WTC11 (cell line): Measurements from ENCODE around the gene MEFV. TPM values are rescaled to one million over a fixed set of nuclear protein-coding genes. Genes with fewer than 3 reads are reported as not detected.

Experiments
- ATAC-seq: fragments of 200-7000 bp; cut with Tn5 transposase; 2 replicates; pipeline ENCODE4 v1.10.0; 2021; ENCODE audit warnings: mild to moderate bottlenecking, moderate library complexity
- CTCF ChIA-PET: fragments of 300-600 bp; sonication (Branson Sonifier 250); formaldehyde crosslinking; loops from one replicate; lab custom pipeline; 2021; ENCODE audit warnings: antibody characterized with exemption; lab: Charles Lee
- POLR2A ChIA-PET: fragments of 350-600 bp; sonication (Branson Sonifier 250); formaldehyde crosslinking; loops from one replicate; lab custom pipeline; 2021; ENCODE audit warnings: antibody characterized with exemption; lab: Charles Lee
- DNase-seq: peaks from one replicate; pipeline ENCODE4 v3.0.0; 2021; ENCODE audit warnings: low spot score
- H3K27ac Mint-ChIP-seq: 2 replicates; pipeline ENCODE4 v1.8.0; 2021; ENCODE audit warnings: mixed read lengths
- H3K27me3 Mint-ChIP-seq: 2 replicates; pipeline ENCODE4 v1.8.0; 2021; ENCODE audit warnings: low read depth, mild to moderate bottlenecking, moderate library complexity, mixed read lengths
- H3K36me3 Mint-ChIP-seq: 2 replicates; pipeline ENCODE4 v1.8.0; 2021; ENCODE audit warnings: mixed read lengths
- H3K4me1 Mint-ChIP-seq: 2 replicates; pipeline ENCODE4 v1.8.0; 2022; ENCODE audit warnings: mixed read lengths
- H3K4me3 Mint-ChIP-seq: 2 replicates; pipeline ENCODE4 v1.8.0; 2021; ENCODE audit warnings: mild to moderate bottlenecking, moderate library complexity, mixed read lengths
- H3K9me3 Mint-ChIP-seq: 2 replicates; pipeline ENCODE4 v1.8.0; 2021; ENCODE audit warnings: mixed read lengths
- CREB1 ChIP-seq: sonication (generic); formaldehyde crosslinking; IDR thresholded peaks from 2 replicates; pipeline ENCODE4 v1.8.0; 2023; ENCODE audit warnings: mild to moderate bottlenecking, missing genetic modification reagents
- ELF4 ChIP-seq: sonication (generic); formaldehyde crosslinking; IDR thresholded peaks from 2 replicates; pipeline ENCODE4 v1.8.1; 2022; ENCODE audit warnings: low read depth, mild to moderate bottlenecking, moderate library complexity, missing genetic modification reagents
- FOXJ3 ChIP-seq: sonication (generic); formaldehyde crosslinking; IDR thresholded peaks from 2 replicates; pipeline ENCODE4 v1.9.0; 2021; ENCODE audit warnings: missing genetic modification reagents, mild to moderate bottlenecking, borderline replicate concordance
- FOXK1 ChIP-seq: sonication (generic); formaldehyde crosslinking; IDR thresholded peaks from 2 replicates; pipeline ENCODE4 v1.8.0; 2022; ENCODE audit warnings: mild to moderate bottlenecking, moderate library complexity, missing genetic modification reagents
- GTF2I ChIP-seq: fragments of 250-450 bp; sonication (Bioruptor Pico); conservative IDR thresholded peaks from 2 replicates; pipeline ENCODE4 v1.4.0; 2021; ENCODE audit warnings: mild to moderate bottlenecking
- JUN ChIP-seq: sonication (generic); formaldehyde crosslinking; IDR thresholded peaks from 2 replicates; pipeline ENCODE4 v1.8.0; 2023; ENCODE audit warnings: mild to moderate bottlenecking, missing genetic modification reagents
- MXD4 ChIP-seq: fragments of 250-450 bp; sonication (Bioruptor Pico); IDR thresholded peaks from 2 replicates; pipeline ENCODE4 v1.8.0; 2021; ENCODE audit warnings: mild to moderate bottlenecking, moderate library complexity, borderline replicate concordance
- NFYB ChIP-seq: sonication (generic); formaldehyde crosslinking; conservative IDR thresholded peaks from 2 replicates; pipeline ENCODE4 v1.8.0; 2022; ENCODE audit warnings: low read depth, missing genetic modification reagents
- RELA ChIP-seq: sonication (generic); formaldehyde crosslinking; IDR thresholded peaks from 2 replicates; pipeline ENCODE4 v1.8.1; 2022; ENCODE audit warnings: missing genetic modification reagents, mild to moderate bottlenecking, borderline replicate concordance
- SP1 ChIP-seq: sonication (generic); formaldehyde crosslinking; conservative IDR thresholded peaks from 2 replicates; pipeline ENCODE4 v1.8.1; 2022; ENCODE audit warnings: missing genetic modification reagents
- TEAD1 ChIP-seq: sonication (generic); formaldehyde crosslinking; IDR thresholded peaks from 2 replicates; pipeline ENCODE4 v1.8.0; 2022; ENCODE audit warnings: mild to moderate bottlenecking, missing genetic modification reagents
- TP53 ChIP-seq: sonication (generic); formaldehyde crosslinking; IDR thresholded peaks from 2 replicates; pipeline ENCODE4 v1.8.1; 2023; ENCODE audit warnings: mild to moderate bottlenecking, missing genetic modification reagents
- ZNF121 ChIP-seq: sonication (generic); formaldehyde crosslinking; IDR thresholded peaks from 2 replicates; pipeline ENCODE4 v1.8.0; 2023; ENCODE audit warnings: missing genetic modification reagents
- ZNF396 ChIP-seq: fragments of 250-450 bp; sonication (Bioruptor Pico); IDR thresholded peaks from 2 replicates; pipeline ENCODE4 v1.8.0; 2021; ENCODE audit warnings: mild to moderate bottlenecking, moderate library complexity, borderline replicate concordance
- ZNF423 ChIP-seq: fragments of 250-450 bp; sonication (Bioruptor Pico); IDR thresholded peaks from 2 replicates; pipeline ENCODE4 v2.1.2; 2022; ENCODE audit warnings: mild to moderate bottlenecking, moderate library complexity
- total RNA-seq: library from RNA; stranded (reverse); gene quantifications from 3 replicates; pipeline ENCODE4 v1.2.3, GENCODE V29; 2021
- TF ChIP-seq, protein P1 (sequence below): sonication (generic); formaldehyde crosslinking; conservative IDR thresholded peaks from 2 replicates; pipeline ENCODE4 v1.8.1; 2022; ENCODE audit warnings: mild to moderate bottlenecking, missing genetic modification reagents
- TF ChIP-seq, protein P2 (sequence below): fragments of 250-450 bp; sonication (Bioruptor Pico); IDR thresholded peaks from 2 replicates; pipeline ENCODE4 v1.9.0; 2021; ENCODE audit warnings: mild to moderate bottlenecking
- TF ChIP-seq, protein P3 (sequence below): fragments of 250-450 bp; sonication (Bioruptor Pico); IDR thresholded peaks from 2 replicates; pipeline ENCODE4 v2.1.2; 2022; ENCODE audit warnings: mild to moderate bottlenecking, moderate library complexity
- TF ChIP-seq, protein P4 (sequence below): sonication (generic); formaldehyde crosslinking; IDR thresholded peaks from 2 replicates; pipeline ENCODE4 v1.8.1; 2022; ENCODE audit warnings: missing genetic modification reagents, borderline replicate concordance
- TF ChIP-seq, protein P5 (sequence below): sonication (generic); formaldehyde crosslinking; IDR thresholded peaks from 2 replicates; pipeline ENCODE4 v1.8.1; 2022; ENCODE audit warnings: low read depth, mild to moderate bottlenecking, moderate library complexity, missing genetic modification reagents, borderline replicate concordance
- TF ChIP-seq, protein P6 (sequence below): sonication (generic); formaldehyde crosslinking; IDR thresholded peaks from 2 replicates; pipeline ENCODE4 v1.8.1; 2023; ENCODE audit warnings: mild to moderate bottlenecking, missing genetic modification reagents, moderate library complexity
- TF ChIP-seq, protein P7 (sequence below): fragments of 250-450 bp; sonication (Bioruptor Pico); IDR thresholded peaks from 2 replicates; pipeline ENCODE4 v1.8.0; 2021; ENCODE audit warnings: mild to moderate bottlenecking

The MEFV gene
- total RNA-seq, 1 experiment from 2014 or later = 0.09 TPM

DNA sequence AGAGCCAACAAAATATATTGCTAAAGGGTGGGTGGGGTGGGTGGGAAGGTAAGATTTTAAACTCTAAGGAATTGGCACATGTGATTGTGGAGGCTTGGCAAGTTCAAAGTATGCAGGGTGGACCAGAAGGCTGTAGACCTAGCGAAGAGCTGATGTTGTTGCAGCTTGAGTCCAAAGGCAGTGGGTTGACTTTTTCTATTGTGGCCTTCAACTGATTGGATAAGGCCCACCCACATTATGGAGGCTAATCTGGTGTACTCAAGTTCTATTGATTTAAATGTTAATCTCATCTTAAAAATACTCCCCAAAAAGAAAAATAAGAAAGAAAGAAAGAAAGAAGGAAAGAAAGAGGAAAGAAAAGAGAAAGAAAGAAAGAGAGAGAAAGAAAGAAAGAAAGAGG lies 43.9 kb downstream of the MEFV start (continued):
- TF ChIP-seq NFYB (CRISPR knock-in tag) (no peak), ELF4 (CRISPR knock-in tag) (no peak), JUN (CRISPR knock-in tag) (no peak), TP53 (CRISPR knock-in tag) (no peak), SP1 (CRISPR knock-in tag) (no peak), FOXK1 (no peak), RELA (CRISPR knock-in tag) (no peak), FOXJ3 (no peak), ZNF121 (CRISPR knock-in tag) (no peak)
- TF ChIP-seq, protein P1, sequence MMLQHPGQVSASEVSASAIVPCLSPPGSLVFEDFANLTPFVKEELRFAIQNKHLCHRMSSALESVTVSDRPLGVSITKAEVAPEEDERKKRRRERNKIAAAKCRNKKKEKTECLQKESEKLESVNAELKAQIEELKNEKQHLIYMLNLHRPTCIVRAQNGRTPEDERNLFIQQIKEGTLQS = no peak
- TF ChIP-seq, protein P2, sequence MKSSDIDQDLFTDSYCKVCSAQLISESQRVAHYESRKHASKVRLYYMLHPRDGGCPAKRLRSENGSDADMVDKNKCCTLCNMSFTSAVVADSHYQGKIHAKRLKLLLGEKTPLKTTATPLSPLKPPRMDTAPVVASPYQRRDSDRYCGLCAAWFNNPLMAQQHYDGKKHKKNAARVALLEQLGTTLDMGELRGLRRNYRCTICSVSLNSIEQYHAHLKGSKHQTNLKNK (CRISPR knock-in tag) = no peak

DNA sequence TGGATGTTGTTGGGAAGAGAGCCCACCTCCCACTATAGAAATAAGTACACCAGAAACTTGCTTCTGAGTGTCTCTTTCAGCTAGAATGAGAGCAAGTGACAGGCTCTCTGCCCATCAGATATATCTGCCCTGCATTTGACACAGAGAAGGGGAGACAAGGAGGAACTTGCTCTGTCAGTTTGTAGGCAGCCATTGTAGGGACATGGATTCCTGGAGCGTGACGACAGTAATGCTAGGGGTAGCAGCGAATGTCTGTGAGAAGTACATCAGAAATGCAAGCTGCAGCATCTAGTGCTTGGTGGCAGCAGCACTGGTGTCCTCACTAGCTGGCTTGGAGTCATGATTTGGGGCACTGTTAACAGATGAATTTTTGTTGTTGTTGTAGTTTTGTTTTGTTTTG lies 44.4 kb downstream of the MEFV start:
- H3K4me3 Mint-ChIP-seq = no peak overlapping the region
- H3K9me3 Mint-ChIP-seq = peaks cover 71% of the 10 kb centered on the region

More for the DNA sequence above, 44.4 kb downstream of the MEFV start:
- no peak for DNase-seq
- peaks cover 20% of the 10 kb centered on the region for H3K36me3 Mint-ChIP-seq
- H3K27ac Mint-ChIP-seq = no peak overlapping the region
- ChIA-PET CTCF (no interaction called here), POLR2A (no interaction called here)
- TF ChIP-seq MXD4 (CRISPR knock-in tag) (no peak), FOXK1 (no peak), ZNF423 (CRISPR knock-in tag) (no peak), ZNF121 (CRISPR knock-in tag) (no peak), TEAD1 (CRISPR knock-in tag) (no peak), CREB1 (no peak), GTF2I (CRISPR knock-in tag) (no peak), ZNF396 (no peak)
- TF ChIP-seq, protein P3, sequence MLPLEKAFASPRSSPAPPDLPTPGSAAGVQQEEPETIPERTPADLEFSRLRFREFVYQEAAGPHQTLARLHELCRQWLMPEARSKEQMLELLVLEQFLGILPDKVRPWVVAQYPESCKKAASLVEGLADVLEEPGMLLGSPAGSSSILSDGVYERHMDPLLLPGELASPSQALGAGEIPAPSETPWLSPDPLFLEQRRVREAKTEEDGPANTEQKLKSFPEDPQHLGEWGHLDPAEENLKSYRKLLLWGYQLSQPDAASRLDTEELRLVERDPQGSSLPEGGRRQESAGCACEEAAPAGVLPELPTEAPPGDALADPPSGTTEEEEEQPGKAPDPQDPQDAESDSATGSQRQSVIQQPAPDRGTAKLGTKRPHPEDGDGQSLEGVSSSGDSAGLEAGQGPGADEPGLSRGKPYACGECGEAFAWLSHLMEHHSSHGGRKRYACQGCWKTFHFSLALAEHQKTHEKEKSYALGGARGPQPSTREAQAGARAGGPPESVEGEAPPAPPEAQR (CRISPR knock-in tag) = no peak
- TF ChIP-seq, protein P4, sequence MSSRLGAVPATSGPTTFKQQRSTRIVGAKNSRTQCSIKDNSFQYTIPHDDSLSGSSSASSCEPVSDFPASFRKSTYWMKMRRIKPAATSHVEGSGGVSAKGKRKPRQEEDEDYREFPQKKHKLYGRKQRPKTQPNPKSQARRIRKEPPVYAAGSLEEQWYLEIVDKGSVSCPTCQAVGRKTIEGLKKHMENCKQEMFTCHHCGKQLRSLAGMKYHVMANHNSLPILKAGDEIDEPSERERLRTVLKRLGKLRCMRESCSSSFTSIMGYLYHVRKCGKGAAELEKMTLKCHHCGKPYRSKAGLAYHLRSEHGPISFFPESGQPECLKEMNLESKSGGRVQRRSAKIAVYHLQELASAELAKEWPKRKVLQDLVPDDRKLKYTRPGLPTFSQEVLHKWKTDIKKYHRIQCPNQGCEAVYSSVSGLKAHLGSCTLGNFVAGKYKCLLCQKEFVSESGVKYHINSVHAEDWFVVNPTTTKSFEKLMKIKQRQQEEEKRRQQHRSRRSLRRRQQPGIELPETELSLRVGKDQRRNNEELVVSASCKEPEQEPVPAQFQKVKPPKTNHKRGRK = no peak
- TF ChIP-seq, protein P5, sequence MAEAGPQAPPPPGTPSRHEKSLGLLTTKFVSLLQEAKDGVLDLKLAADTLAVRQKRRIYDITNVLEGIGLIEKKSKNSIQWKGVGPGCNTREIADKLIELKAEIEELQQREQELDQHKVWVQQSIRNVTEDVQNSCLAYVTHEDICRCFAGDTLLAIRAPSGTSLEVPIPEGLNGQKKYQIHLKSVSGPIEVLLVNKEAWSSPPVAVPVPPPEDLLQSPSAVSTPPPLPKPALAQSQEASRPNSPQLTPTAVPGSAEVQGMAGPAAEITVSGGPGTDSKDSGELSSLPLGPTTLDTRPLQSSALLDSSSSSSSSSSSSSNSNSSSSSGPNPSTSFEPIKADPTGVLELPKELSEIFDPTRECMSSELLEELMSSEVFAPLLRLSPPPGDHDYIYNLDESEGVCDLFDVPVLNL (CRISPR knock-in tag) = no peak
- TF ChIP-seq, protein P6, sequence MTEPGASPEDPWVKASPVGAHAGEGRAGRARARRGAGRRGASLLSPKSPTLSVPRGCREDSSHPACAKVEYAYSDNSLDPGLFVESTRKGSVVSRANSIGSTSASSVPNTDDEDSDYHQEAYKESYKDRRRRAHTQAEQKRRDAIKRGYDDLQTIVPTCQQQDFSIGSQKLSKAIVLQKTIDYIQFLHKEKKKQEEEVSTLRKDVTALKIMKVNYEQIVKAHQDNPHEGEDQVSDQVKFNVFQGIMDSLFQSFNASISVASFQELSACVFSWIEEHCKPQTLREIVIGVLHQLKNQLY (CRISPR knock-in tag) = no peak
- TF ChIP-seq, protein P7, sequence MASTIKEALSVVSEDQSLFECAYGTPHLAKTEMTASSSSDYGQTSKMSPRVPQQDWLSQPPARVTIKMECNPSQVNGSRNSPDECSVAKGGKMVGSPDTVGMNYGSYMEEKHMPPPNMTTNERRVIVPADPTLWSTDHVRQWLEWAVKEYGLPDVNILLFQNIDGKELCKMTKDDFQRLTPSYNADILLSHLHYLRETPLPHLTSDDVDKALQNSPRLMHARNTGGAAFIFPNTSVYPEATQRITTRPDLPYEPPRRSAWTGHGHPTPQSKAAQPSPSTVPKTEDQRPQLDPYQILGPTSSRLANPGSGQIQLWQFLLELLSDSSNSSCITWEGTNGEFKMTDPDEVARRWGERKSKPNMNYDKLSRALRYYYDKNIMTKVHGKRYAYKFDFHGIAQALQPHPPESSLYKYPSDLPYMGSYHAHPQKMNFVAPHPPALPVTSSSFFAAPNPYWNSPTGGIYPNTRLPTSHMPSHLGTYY (CRISPR knock-in tag) = no peak
- H3K27me3 Mint-ChIP-seq = peaks cover 51% of the 10 kb centered on the region
- no peak for ATAC-seq
- H3K4me1 Mint-ChIP-seq = no peaks in the 10 kb centered on the region
